ENCODE data around the gene SEMA3F.

SEMA3F gene

DNA sequence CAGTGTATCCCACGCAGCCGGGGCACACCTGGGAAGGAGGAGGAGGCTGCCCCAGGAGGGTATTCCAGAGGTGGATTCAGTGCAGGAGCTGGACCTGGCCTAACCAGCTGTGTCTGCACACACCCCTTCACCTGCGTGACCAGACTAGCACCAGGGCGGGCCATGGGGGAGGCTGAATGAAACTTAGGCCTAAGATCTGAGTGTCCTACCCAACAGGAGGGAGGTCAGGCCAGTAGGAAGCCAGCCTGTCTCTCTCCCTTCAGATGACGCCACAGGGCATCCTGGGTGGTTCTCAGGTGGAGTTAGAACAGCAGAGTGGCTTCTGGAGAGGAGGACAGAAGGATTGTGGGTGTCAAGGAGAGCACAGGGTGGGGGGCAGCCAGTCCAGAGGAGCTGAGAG, 3.4 kb upstream of the SEMA3F start:
- H3K79me2 ChIP-seq (ENCODE audit: control insufficient read depth, low read length), result no peaks in the 10 kb centered on the region
- H3K9me2 ChIP-seq (replicated peaks; ENCODE audit: control insufficient read depth, low read length), result no peaks in the 10 kb centered on the region
- H3F3A ChIP-seq (ENCODE audit: control insufficient read depth, insufficient read depth), result no peaks in the 10 kb centered on the region
- no peak overlapping the region for H3K27ac ChIP-seq (ENCODE audit: low read depth, low read length)
- no peaks in the 10 kb centered on the region for H4K20me1 ChIP-seq (ENCODE audit: control insufficient read depth, insufficient read depth, low read depth, low read length)
- no peak overlapping the region for H3K4me2 ChIP-seq (ENCODE audit: low read length)
- H3K4me1 ChIP-seq (ENCODE audit: control insufficient read depth, low read length), result peaks cover 12% of the 10 kb centered on the region
- H3K4me3 ChIP-seq (ENCODE audit: low read length), result no peak overlapping the region
- H3K9me3 ChIP-seq (ENCODE audit: control insufficient read depth, insufficient read depth, low read length), result no peaks in the 10 kb centered on the region
- H3K36me3 ChIP-seq (ENCODE audit: control insufficient read depth, low read length), result no peaks in the 10 kb centered on the region
- TF ChIP-seq, protein P1, sequence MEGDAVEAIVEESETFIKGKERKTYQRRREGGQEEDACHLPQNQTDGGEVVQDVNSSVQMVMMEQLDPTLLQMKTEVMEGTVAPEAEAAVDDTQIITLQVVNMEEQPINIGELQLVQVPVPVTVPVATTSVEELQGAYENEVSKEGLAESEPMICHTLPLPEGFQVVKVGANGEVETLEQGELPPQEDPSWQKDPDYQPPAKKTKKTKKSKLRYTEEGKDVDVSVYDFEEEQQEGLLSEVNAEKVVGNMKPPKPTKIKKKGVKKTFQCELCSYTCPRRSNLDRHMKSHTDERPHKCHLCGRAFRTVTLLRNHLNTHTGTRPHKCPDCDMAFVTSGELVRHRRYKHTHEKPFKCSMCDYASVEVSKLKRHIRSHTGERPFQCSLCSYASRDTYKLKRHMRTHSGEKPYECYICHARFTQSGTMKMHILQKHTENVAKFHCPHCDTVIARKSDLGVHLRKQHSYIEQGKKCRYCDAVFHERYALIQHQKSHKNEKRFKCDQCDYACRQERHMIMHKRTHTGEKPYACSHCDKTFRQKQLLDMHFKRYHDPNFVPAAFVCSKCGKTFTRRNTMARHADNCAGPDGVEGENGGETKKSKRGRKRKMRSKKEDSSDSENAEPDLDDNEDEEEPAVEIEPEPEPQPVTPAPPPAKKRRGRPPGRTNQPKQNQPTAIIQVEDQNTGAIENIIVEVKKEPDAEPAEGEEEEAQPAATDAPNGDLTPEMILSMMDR (IDR thresholded peaks at IDR 0.05; ENCODE audit: low read depth, low read length, poor library complexity, severe bottlenecking), result no peak
- TF ChIP-seq EZH2phosphoT487 (IDR thresholded peaks at IDR 0.05; ENCODE audit: borderline replicate concordance, low read length), result no peak
- peaks cover 33% of the 10 kb centered on the region for H3K27me3 ChIP-seq (ENCODE audit: control insufficient read depth, low read length)

DNA sequence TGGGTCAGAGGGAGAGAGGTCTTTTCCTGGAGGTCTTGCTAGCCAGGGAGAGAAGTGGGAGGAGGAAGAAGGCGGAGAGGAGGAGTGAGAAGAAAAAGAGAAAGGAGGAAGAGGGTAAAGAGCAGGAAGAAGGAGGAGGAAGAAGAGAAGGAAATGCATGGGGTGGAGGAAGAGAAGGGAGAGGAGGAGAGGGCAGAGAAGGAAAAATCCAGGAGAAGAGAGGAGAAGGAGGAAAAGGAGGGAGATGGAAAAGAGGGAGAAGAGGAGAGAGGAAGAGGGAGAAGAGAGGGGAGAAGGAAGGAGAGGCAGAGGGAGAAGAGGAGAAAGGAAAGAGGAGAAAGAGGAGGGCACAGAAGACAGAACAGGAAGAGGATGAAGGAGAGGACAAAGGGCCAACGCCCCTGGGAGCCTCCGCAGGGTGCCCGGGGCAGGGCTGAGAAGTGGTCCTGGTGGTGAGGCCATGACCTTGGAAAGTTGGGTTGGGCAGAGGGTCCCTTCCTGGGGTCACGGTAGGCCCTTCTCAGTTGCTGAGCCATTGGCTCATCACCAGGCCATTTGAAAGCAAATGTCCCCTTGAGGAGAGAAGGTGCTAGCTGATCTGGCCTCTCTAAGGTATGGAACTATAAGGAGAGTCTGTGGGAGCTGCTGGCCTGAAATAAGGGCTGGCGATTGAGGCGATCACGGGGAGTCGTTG, 1.2 kb upstream of the SEMA3F start:
- Histone ChIP-seq H3K27ac (ENCODE audit: low read depth, low read length) (no peak overlapping the region), H3K9me2 (replicated peaks; ENCODE audit: control insufficient read depth, low read length) (no peaks in the 10 kb centered on the region), H3K4me2 (ENCODE audit: low read length) (peak overlapping the region; percentile 71), H3K9me3 (ENCODE audit: control insufficient read depth, insufficient read depth, low read length) (no peaks in the 10 kb centered on the region), H3K27me3 (ENCODE audit: control insufficient read depth, low read length) (peaks cover 35% of the 10 kb centered on the region), H3K4me1 (ENCODE audit: control insufficient read depth, low read length) (peaks cover 21% of the 10 kb centered on the region), H3K4me3 (ENCODE audit: low read length) (peak overlapping the region; percentile 71), H3F3A (ENCODE audit: control insufficient read depth, insufficient read depth) (no peaks in the 10 kb centered on the region), H3K79me2 (ENCODE audit: control insufficient read depth, low read length) (no peaks in the 10 kb centered on the region), H3K36me3 (ENCODE audit: control insufficient read depth, low read length) (no peaks in the 10 kb centered on the region), H4K20me1 (ENCODE audit: control insufficient read depth, insufficient read depth, low read depth, low read length) (no peaks in the 10 kb centered on the region)
- TF ChIP-seq, protein P1 (IDR thresholded peaks at IDR 0.05; ENCODE audit: low read depth, low read length, poor library complexity, severe bottlenecking), result no peak
- TF ChIP-seq EZH2phosphoT487 (IDR thresholded peaks at IDR 0.05; ENCODE audit: borderline replicate concordance, low read length), result no peak

DNA sequence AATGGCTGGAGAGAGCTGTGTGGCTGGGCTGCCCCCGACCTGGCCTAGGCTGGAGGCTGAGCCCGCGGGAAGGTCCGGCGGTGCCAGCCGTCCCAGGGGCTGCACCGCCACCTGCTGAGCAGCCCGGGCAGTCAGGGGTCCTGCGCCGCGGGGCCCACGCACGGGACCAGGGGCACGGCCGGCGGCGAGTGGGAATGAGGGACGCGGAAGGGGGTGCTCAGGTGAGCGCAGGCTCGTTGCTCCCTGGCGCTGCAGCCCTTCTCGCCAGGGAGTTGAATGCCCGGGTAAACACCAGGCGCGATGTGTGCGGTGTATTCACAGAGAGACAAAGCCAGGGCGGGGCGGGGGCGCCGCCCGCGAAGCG, 666 bp upstream of the SEMA3F start:
- no peaks in the 10 kb centered on the region for H3F3A ChIP-seq (ENCODE audit: control insufficient read depth, insufficient read depth)
- H3K79me2 ChIP-seq (ENCODE audit: control insufficient read depth, low read length), result no peaks in the 10 kb centered on the region
- H3K27me3 ChIP-seq (ENCODE audit: control insufficient read depth, low read length), result peaks cover 35% of the 10 kb centered on the region
- H3K27ac ChIP-seq (ENCODE audit: low read depth, low read length), result no peak overlapping the region
- no peaks in the 10 kb centered on the region for H3K36me3 ChIP-seq (ENCODE audit: control insufficient read depth, low read length)
- no peaks in the 10 kb centered on the region for H3K9me3 ChIP-seq (ENCODE audit: control insufficient read depth, insufficient read depth, low read length)
- H3K4me1 ChIP-seq (ENCODE audit: control insufficient read depth, low read length), result peaks cover 21% of the 10 kb centered on the region
- H4K20me1 ChIP-seq (ENCODE audit: control insufficient read depth, insufficient read depth, low read depth, low read length), result no peaks in the 10 kb centered on the region
- H3K9me2 ChIP-seq (replicated peaks; ENCODE audit: control insufficient read depth, low read length), result no peaks in the 10 kb centered on the region
- peak overlapping the region; percentile 71 for H3K4me2 ChIP-seq (ENCODE audit: low read length)
- no peak for TF ChIP-seq EZH2phosphoT487 (IDR thresholded peaks at IDR 0.05; ENCODE audit: borderline replicate concordance, low read length)
- TF ChIP-seq, protein P1 (IDR thresholded peaks at IDR 0.05; ENCODE audit: low read depth, low read length, poor library complexity, severe bottlenecking), result peak; percentile 51
- peak overlapping the region; percentile 71 for H3K4me3 ChIP-seq (ENCODE audit: low read length)
